ENCODE data around the gene HAND1.

HAND1 gene

DNA sequence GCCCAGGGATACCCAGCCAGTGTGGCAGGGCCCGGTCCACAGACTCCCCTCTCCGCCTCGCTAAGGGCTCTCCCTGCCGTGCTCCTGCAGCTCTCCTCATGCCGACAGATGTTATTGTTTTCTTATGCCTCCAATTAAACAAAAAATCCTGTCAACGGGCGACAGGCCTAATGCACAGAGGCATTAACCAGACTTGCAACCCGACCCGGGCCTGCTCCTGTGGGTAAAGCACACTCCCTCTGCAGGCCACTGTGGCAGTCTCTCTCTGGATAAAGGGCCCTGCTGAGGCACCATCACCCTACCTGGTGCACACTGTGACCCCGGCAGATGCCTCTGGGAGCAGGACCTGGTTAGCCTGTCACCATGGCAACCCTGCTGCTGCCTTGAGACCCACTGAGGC lies 27.5 kb upstream of the HAND1 start:
- Mint-ChIP-seq H3K4me3 (no peak overlapping the region), H3K27me3 (ENCODE audit: low read depth, poor library complexity) (peaks cover 29% of the 10 kb centered on the region), H3K4me1 (peaks cover 33% of the 10 kb centered on the region), H3K36me3 (ENCODE audit: low read depth) (no peaks in the 10 kb centered on the region), H3K9me3 (no peaks in the 10 kb centered on the region), H3K27ac (peak overlapping the region; percentile 58)
- no peak for TF ChIP-seq CTCF (IDR thresholded peaks at IDR 0.05)
- peak; percentile 24 for DNase-seq

DNA sequence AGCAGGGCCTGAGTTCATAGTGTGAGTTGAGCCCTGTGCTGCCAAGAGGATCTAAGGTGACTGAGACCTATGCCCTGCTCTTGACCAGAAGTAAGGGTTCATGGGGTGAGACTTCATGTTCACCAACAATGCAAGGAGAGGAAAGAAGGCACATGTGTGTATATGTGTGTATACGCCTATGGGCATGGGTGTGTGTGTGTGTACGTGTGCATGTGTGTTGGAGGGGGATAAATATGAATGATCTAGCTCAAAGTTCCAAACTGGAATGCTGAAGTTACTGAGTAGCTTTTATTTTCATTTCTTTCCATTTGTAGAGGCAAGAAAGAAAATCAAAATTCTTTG lies 25.6 kb upstream of the HAND1 start:
- no peak for DNase-seq
- peaks cover 37% of the 10 kb centered on the region for H3K27me3 Mint-ChIP-seq (ENCODE audit: low read depth, poor library complexity)
- no peak for TF ChIP-seq CTCF (IDR thresholded peaks at IDR 0.05)
- H3K9me3 Mint-ChIP-seq: no peaks in the 10 kb centered on the region
- H3K4me1 Mint-ChIP-seq: peaks cover 20% of the 10 kb centered on the region
- H3K27ac Mint-ChIP-seq: no peak overlapping the region
- H3K4me3 Mint-ChIP-seq: no peak overlapping the region
- H3K36me3 Mint-ChIP-seq (ENCODE audit: low read depth): no peaks in the 10 kb centered on the region

- H3K4me3 Mint-ChIP-seq: no peak overlapping the region
- H3K27me3 Mint-ChIP-seq (ENCODE audit: low read depth, poor library complexity): peaks cover 42% of the 10 kb centered on the region
- H3K4me1 Mint-ChIP-seq: peaks cover 20% of the 10 kb centered on the region
- H3K9me3 Mint-ChIP-seq: no peaks in the 10 kb centered on the region
- no peak for DNase-seq
- H3K27ac Mint-ChIP-seq: no peak overlapping the region
- no peaks in the 10 kb centered on the region for H3K36me3 Mint-ChIP-seq (ENCODE audit: low read depth)
- no peak for TF ChIP-seq CTCF (IDR thresholded peaks at IDR 0.05)
These were observed 24.2 kb upstream of the HAND1 start for GRCh38 chr5:154502180-154502579.

GRCh38 chr5:154501566-154501965 lies 23.5 kb upstream of the HAND1 start:
- H3K27ac Mint-ChIP-seq: no peak overlapping the region
- H3K4me1 Mint-ChIP-seq: peaks cover 15% of the 10 kb centered on the region
- no peaks in the 10 kb centered on the region for H3K9me3 Mint-ChIP-seq
- no peaks in the 10 kb centered on the region for H3K36me3 Mint-ChIP-seq (ENCODE audit: low read depth)
- no peak for DNase-seq
- no peak overlapping the region for H3K4me3 Mint-ChIP-seq
- no peak for TF ChIP-seq CTCF (IDR thresholded peaks at IDR 0.05)
- H3K27me3 Mint-ChIP-seq (ENCODE audit: low read depth, poor library complexity): peaks cover 41% of the 10 kb centered on the region

DNA sequence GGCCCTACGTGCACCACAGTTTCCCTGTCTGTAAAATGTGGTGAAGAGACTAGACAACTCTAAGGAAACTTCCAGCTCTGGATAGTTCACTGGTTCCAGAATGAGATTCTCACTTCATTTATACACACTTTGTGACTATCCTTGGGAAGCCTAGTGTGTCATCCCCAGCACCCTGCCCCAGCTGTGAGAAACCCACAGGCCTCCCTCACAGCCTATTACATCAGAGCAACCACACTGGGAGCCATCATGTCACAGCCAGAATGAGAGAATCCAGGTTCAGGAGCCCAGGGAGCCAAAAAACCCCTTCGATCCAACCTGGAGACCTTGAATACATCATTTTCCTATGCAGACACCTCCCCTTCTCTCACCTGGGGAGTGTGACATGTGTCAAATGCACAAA lies 21.0 kb upstream of the HAND1 start:
- no peak overlapping the region for H3K27ac Mint-ChIP-seq
- peaks cover 4% of the 10 kb centered on the region for H3K4me1 Mint-ChIP-seq
- DNase-seq: no peak
- H3K36me3 Mint-ChIP-seq (ENCODE audit: low read depth): no peaks in the 10 kb centered on the region
- H3K27me3 Mint-ChIP-seq (ENCODE audit: low read depth, poor library complexity): peaks cover 64% of the 10 kb centered on the region
- no peaks in the 10 kb centered on the region for H3K9me3 Mint-ChIP-seq
- TF ChIP-seq CTCF (IDR thresholded peaks at IDR 0.05): no peak
- H3K4me3 Mint-ChIP-seq: no peak overlapping the region

DNA sequence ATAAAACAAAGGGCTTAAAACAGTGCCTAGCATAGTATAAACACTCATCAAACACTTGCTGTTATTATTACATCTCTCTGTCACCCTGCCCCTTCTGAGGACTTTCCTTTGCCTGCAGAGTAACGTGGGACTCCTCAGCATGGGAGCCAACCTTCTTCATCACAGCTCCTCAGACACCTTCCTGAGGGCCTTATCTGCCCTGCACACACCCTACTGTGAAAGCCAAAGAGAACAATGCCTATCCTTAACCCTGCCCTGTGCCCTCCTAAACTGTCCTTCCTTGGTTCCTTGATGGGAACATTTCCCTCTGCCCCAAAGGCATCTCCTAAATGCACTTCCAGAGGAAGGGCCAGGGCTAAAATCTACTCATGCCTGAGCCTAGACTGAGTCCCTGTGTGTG lies 20.6 kb upstream of the HAND1 start:
- no peak overlapping the region for H3K27ac Mint-ChIP-seq
- no peak overlapping the region for H3K4me3 Mint-ChIP-seq
- no peaks in the 10 kb centered on the region for H3K9me3 Mint-ChIP-seq
- H3K27me3 Mint-ChIP-seq (ENCODE audit: low read depth, poor library complexity): peaks cover 68% of the 10 kb centered on the region
- H3K36me3 Mint-ChIP-seq (ENCODE audit: low read depth): no peaks in the 10 kb centered on the region
- no peak for DNase-seq
- no peak for TF ChIP-seq CTCF (IDR thresholded peaks at IDR 0.05)
- peaks cover 2% of the 10 kb centered on the region for H3K4me1 Mint-ChIP-seq

All from nephron progenitor cell (in vitro differentiated cells).